ENCODE data around the gene GHDC. TPM values are rescaled to one million over a fixed set of nuclear protein-coding genes. Genes with fewer than 3 reads are reported as not detected.
"Not testable (repeated sequence)": the region's sequence is repeated elsewhere in the genome, so short reads cannot be mapped to it uniquely, and the experiment has no call there.

The GHDC gene
- total RNA-seq, 1 donor from 2014 or later = 6.4 TPM

- no peaks in the 10 kb centered on the region for H3K4me1 Mint-ChIP-seq (ENCODE audit: unreplicated experiment)
- no peak overlapping the region for H3K4me3 Mint-ChIP-seq
- no peak for TF ChIP-seq CTCF (conservative IDR thresholded peaks at IDR 0.05)
- no peaks in the 10 kb centered on the region for H3K9me3 Mint-ChIP-seq
- H3K36me3 Mint-ChIP-seq = peaks cover 21% of the 10 kb centered on the region
- no peak for DNase-seq (ENCODE audit: extremely low spot score, unreplicated experiment)
- no peak overlapping the region for H3K27ac Mint-ChIP-seq
- H3K27me3 Mint-ChIP-seq = no peaks in the 10 kb centered on the region
Measured at GRCh38 chr17:42210046-42210445, 15.8 kb upstream of the GHDC start.

DNA sequence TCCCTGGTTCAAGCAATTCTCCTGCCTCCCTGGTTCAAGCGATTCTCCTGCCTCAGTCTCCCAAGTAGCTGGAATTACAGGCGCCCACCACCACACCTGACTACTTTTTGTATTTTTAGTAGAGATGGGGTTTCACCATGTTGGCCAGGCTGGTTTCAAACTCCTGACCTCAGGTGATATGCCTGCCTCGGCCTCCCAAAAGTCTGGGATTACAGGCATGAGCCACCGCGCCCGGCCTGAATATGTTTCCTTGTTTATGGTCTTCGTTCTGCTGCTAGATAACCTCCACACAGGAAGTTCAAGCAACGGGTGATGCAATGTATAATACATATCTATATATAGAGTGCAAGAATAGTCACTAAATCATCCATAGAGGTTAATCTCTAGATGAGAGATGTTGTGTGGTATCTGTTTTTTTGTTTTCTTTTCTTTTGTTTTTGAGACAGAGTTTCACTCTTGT is 11.9 kb upstream of the GHDC start:
- not testable (repeated sequence) for H3K4me1 Mint-ChIP-seq (ENCODE audit: unreplicated experiment); H3K9me3 Mint-ChIP-seq; DNase-seq (ENCODE audit: extremely low spot score, unreplicated experiment); H3K27ac Mint-ChIP-seq; H3K4me3 Mint-ChIP-seq; H3K27me3 Mint-ChIP-seq
- peaks cover 18% of the 10 kb centered on the region for H3K36me3 Mint-ChIP-seq

- no peaks in the 10 kb centered on the region for H3K9me3 Mint-ChIP-seq
- no peak overlapping the region for H3K27ac Mint-ChIP-seq
- no peak overlapping the region for H3K4me3 Mint-ChIP-seq
- H3K4me1 Mint-ChIP-seq (ENCODE audit: unreplicated experiment) = peaks cover 3% of the 10 kb centered on the region
- no peak for TF ChIP-seq CTCF (conservative IDR thresholded peaks at IDR 0.05)
- no peak for DNase-seq (ENCODE audit: extremely low spot score, unreplicated experiment)
- H3K27me3 Mint-ChIP-seq = no peaks in the 10 kb centered on the region
- peaks cover 7% of the 10 kb centered on the region for H3K36me3 Mint-ChIP-seq
Measured at GRCh38 chr17:42203354-42203753, 9.1 kb upstream of the GHDC start.

DNA sequence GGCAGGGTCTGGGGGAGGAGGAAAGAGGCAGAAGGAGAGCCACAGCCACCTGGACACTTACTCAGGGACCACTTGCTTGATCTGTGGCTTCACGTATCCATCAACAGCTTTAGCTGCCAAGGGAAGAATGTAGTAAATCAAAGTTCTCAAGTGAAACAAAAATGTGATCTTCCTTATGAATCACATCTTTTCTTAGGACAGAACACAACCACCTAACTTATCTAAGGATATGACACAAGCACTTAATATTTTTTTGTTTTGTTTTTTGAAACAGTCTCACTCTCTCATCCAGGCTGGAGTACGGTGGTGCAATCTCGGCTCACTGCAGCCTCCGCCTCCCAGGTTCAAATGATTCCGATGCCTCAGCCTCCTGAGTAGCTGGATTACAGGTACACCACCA is 8.4 kb upstream of the GHDC start:
- no peaks in the 10 kb centered on the region for H3K9me3 Mint-ChIP-seq
- no peaks in the 10 kb centered on the region for H3K27me3 Mint-ChIP-seq
- H3K36me3 Mint-ChIP-seq = peaks cover 5% of the 10 kb centered on the region
- no peak overlapping the region for H3K4me3 Mint-ChIP-seq
- DNase-seq (ENCODE audit: extremely low spot score, unreplicated experiment) = no peak
- no peak overlapping the region for H3K27ac Mint-ChIP-seq
- H3K4me1 Mint-ChIP-seq (ENCODE audit: unreplicated experiment) = peaks cover 3% of the 10 kb centered on the region
- no peak for TF ChIP-seq CTCF (conservative IDR thresholded peaks at IDR 0.05)

- peaks cover 3% of the 10 kb centered on the region for H3K4me1 Mint-ChIP-seq (ENCODE audit: unreplicated experiment)
- H3K4me3 Mint-ChIP-seq = no peak overlapping the region
- no peak overlapping the region for H3K27ac Mint-ChIP-seq
- no peak for DNase-seq (ENCODE audit: extremely low spot score, unreplicated experiment)
- H3K9me3 Mint-ChIP-seq = no peaks in the 10 kb centered on the region
- no peaks in the 10 kb centered on the region for H3K27me3 Mint-ChIP-seq
- peaks cover 5% of the 10 kb centered on the region for H3K36me3 Mint-ChIP-seq
- TF ChIP-seq CTCF (conservative IDR thresholded peaks at IDR 0.05) = no peak
Measured at GRCh38 chr17:42202159-42202558, 7.9 kb upstream of the GHDC start.

DNA sequence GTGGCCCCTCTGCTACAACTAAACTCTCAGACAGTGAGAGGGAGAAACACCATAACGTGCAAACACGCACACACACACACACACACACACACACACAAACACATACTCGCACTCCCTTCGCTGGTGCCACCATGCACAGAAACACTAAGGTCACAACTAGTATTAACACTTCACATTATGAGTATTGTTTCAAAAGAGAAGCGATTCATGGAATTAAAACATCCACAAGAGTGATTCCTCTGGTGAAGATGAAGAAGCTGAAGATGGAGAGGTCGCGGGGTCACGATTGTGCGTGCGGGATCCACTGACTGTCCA is 7.1 kb upstream of the GHDC start:
- H3K27ac Mint-ChIP-seq = no peak overlapping the region
- peaks cover 3% of the 10 kb centered on the region for H3K4me1 Mint-ChIP-seq (ENCODE audit: unreplicated experiment)
- no peaks in the 10 kb centered on the region for H3K27me3 Mint-ChIP-seq
- H3K36me3 Mint-ChIP-seq = peaks cover 5% of the 10 kb centered on the region
- TF ChIP-seq CTCF (conservative IDR thresholded peaks at IDR 0.05) = no peak
- DNase-seq (ENCODE audit: extremely low spot score, unreplicated experiment) = no peak
- no peak overlapping the region for H3K4me3 Mint-ChIP-seq
- H3K9me3 Mint-ChIP-seq = no peaks in the 10 kb centered on the region
